ENCODE data around the gene PSEN1. TPM values are rescaled to one million over a fixed set of nuclear protein-coding genes. Genes with fewer than 3 reads are reported as not detected.

The PSEN1 gene
- total and polyA plus RNA-seq, 2 donors (not counting 3 experiments of a cell fraction or from before 2014, with no cell fraction given) = 16.5 to 36.8 TPM

- no peaks in the 10 kb centered on the region for H4K20me1 ChIP-seq (replicated peaks; ENCODE audit: control insufficient read depth, extremely low read depth, insufficient read depth, low read length)
- no peaks in the 10 kb centered on the region for H3K79me2 ChIP-seq (ENCODE audit: control insufficient read depth, insufficient read depth, low read length)
- H3K4me1 ChIP-seq (ENCODE audit: control insufficient read depth, extremely low read depth, insufficient read depth, low read length) = peaks cover 21% of the 10 kb centered on the region
- H2AFZ ChIP-seq (ENCODE audit: low read depth, low read length) = no peak overlapping the region
- intact Hi-C loops (cut with micrococcal nuclease) = no loop called here
- no peak overlapping the region for H3K4me3 ChIP-seq (replicated peaks in 1 of 3; ENCODE audit: insufficient read depth in 1 of 3, low read depth in 1 of 3, low read length in 3 of 3)
- ChIA-PET CTCF (interaction anchor here (1.2 to 1.8 kb wide), 4 partner anchors 29 to 66 kb away, joined by 3 to 8 read pairs (median 6); no protein-coding TSS in a partner anchor), POLR2A (no interaction called here)
- DNase-seq (ENCODE audit: low read depth, low spot score) (no peak), FAIRE-seq (no peak)
- H3K9ac ChIP-seq (replicated peaks; ENCODE audit: extremely low read depth, insufficient read depth, low read length) = no peak overlapping the region
- H3K27ac ChIP-seq (ENCODE audit: insufficient read depth, low read depth, low read length) = no peak overlapping the region
- H3K4me2 ChIP-seq (ENCODE audit: insufficient read depth, low read length) = no peak overlapping the region
- peaks cover 5 to 6% of the 10 kb centered on the region in 2 experiments for H3K27me3 ChIP-seq (ENCODE audit: control insufficient read depth in 2 of 2, insufficient read depth in 2 of 2, low read length in 2 of 2)
- H3K9me1 ChIP-seq (replicated peaks; ENCODE audit: control insufficient read depth, extremely low read depth, insufficient read depth, low read length) = no peaks in the 10 kb centered on the region
- no peak for TF ChIP-seq FOS (IDR thresholded peaks at IDR 0.05; ENCODE audit: borderline replicate concordance, insufficient read depth, low read length)
- no peak for TF ChIP-seq POLR2A (IDR thresholded peaks at IDR 0.05; ENCODE audit: low read depth, low read length)
- no peak for TF ChIP-seq EZH2 (IDR thresholded peaks at IDR 0.05; ENCODE audit: borderline replicate concordance, low read depth, low read length, severe bottlenecking)
- TF ChIP-seq MAX (IDR thresholded peaks at IDR 0.05; ENCODE audit: insufficient read depth, insufficient read length) = no peak
- TF ChIP-seq CTCF (IDR thresholded peaks at IDR 0.05; ENCODE audit: extremely low read depth in 1 of 2, insufficient read depth in 1 of 2, low read depth in 1 of 2, low read length in 2 of 2) = no peak
- TF ChIP-seq MYC (IDR thresholded peaks at IDR 0.05; ENCODE audit: low read depth, low read length) = no peak
- no peak for TF ChIP-seq JUN (IDR thresholded peaks at IDR 0.05; ENCODE audit: borderline replicate concordance, insufficient read depth, insufficient read length, low read depth)
- TF ChIP-seq POLR2AphosphoS5 (IDR thresholded peaks at IDR 0.05; ENCODE audit: insufficient read depth, low read depth, low read length) = no peak
- TF ChIP-seq GATA2 (IDR thresholded peaks at IDR 0.05; ENCODE audit: insufficient read depth, insufficient read length, low read depth, low read length) = no peak
- no peaks in the 10 kb centered on the region for H3K36me3 ChIP-seq (ENCODE audit: control insufficient read depth in 2 of 2, extremely low read depth in 1 of 2, insufficient read depth in 2 of 2, low read length in 2 of 2)
- H3K9me3 ChIP-seq (replicated peaks; ENCODE audit: control insufficient read depth, insufficient read depth, low read length) = no peaks in the 10 kb centered on the region
- dilution Hi-C loops (cut with MboI; ENCODE audit: extremely low pct_ligation_motif_present, low sequenced_read_pairs) = no loop called here
- no TSS peak for BruUV-seq (replicated peaks)
Observed at GRCh38 chr14:73238941-73239340, 102.6 kb downstream of the PSEN1 start.

Measured in endothelial cell of umbilical vein (primary cell).